Endodermal cell (in vitro differentiated cells): Measurements from ENCODE around the gene STX12. TPM values are rescaled to one million over a fixed set of nuclear protein-coding genes. Genes with fewer than 3 reads are reported as not detected.

Experiments used
- DNase-seq: peaks from one replicate; pipeline ENCODE4 v3.0.0-alpha.2; 2017
- H3K27ac ChIP-seq: 2 replicates; pipeline ENCODE4 v1.5.1; 2013; ENCODE audit warnings: mild to moderate bottlenecking, low read depth, low read length, moderate library complexity
- H3K27me3 ChIP-seq: 2 replicates; pipeline ENCODE4 v1.6.1; 2013; ENCODE audit warnings: mild to moderate bottlenecking, low read length, moderate library complexity; ENCODE audit not compliant: insufficient read depth, control insufficient read depth, poor library complexity, severe bottlenecking
- H3K36me3 ChIP-seq: 2 replicates; pipeline ENCODE4 v1.7.0; 2013; ENCODE audit warnings: mild to moderate bottlenecking, low read length, moderate library complexity; ENCODE audit not compliant: control insufficient read depth, insufficient read depth
- H3K4me1 ChIP-seq: one replicate; pipeline ENCODE4 v1.7.0; 2013; ENCODE audit warnings: low read length; ENCODE audit not compliant: control insufficient read depth, insufficient read depth
- H3K4me3 ChIP-seq: 2 replicates; pipeline ENCODE4 v1.5.1; 2013; ENCODE audit warnings: mild to moderate bottlenecking, low read length, moderate library complexity
- H3K9ac ChIP-seq: 2 replicates; pipeline ENCODE4 v1.6.1; 2013; ENCODE audit warnings: mild to moderate bottlenecking, low read length, moderate library complexity; ENCODE audit not compliant: poor library complexity, severe bottlenecking; ENCODE audit errors: extremely low read depth
- H3K9me3 ChIP-seq: 2 replicates; pipeline ENCODE4 v1.6.1; 2013; ENCODE audit warnings: mild to moderate bottlenecking, low read length, moderate library complexity; ENCODE audit not compliant: control insufficient read depth
- H3K27ac Mint-ChIP-seq: 2 replicates; pipeline ENCODE4 v1.8.0; 2020; ENCODE audit warnings: mixed read lengths
- H3K27me3 Mint-ChIP-seq: 2 replicates; pipeline ENCODE4 v1.8.0; 2021; ENCODE audit warnings: mild to moderate bottlenecking, mixed read lengths; ENCODE audit not compliant: insufficient read depth
- H3K36me3 Mint-ChIP-seq: 2 replicates; pipeline ENCODE4 v1.8.0; 2020; ENCODE audit warnings: low read depth, mixed read lengths
- H3K4me1 Mint-ChIP-seq: 2 replicates; pipeline ENCODE4 v1.8.0; 2020; ENCODE audit warnings: mixed read lengths
- H3K4me3 Mint-ChIP-seq: 2 replicates; pipeline ENCODE4 v1.8.0; 2020; ENCODE audit warnings: mild to moderate bottlenecking, moderate library complexity, mixed read lengths
- H3K9me3 Mint-ChIP-seq: 2 replicates; pipeline ENCODE4 v1.8.0; 2020; ENCODE audit warnings: mild to moderate bottlenecking, mixed read lengths
- CTCF ChIP-seq: fragments of 200-600 bp; sonication (generic); conservative IDR thresholded peaks from 2 replicates; pipeline ENCODE4 v1.5.0; 2021; ENCODE audit warnings: antibody characterized with exemption, mild to moderate bottlenecking
- WGBS, 2 experiments: methylation state at CpG; one replicate each; pipeline versions ENCODE4 v1.1.5 to v1.1.7; 2013; ENCODE audit warnings: missing lambda C conversion rate in 2 of 2, mixed read lengths in 1 of 2; ENCODE audit not compliant: insufficient coverage in 1 of 2, insufficient read length in 1 of 2; 5-methylcytosine and 5-hydroxymethylcytosine counted together
- total RNA-seq, 2 donors: library from RNA; stranded (reverse); fragmentation: NEBNext Ultra II Directional in 1 of 2; extraction: Animal tissue kit (Norgen Biotek cat#: 25700) in 1 of 2; gene quantifications; 2 replicates in 1 of 2; 3 replicates in 1 of 2; pipeline ENCODE4 v1.2.1, GENCODE V29; 2021

Gene STX12
- total RNA-seq, 2 donors from 2014 or later, result 19.5 to 23.3 TPM

- WGBS, 2 experiments, result 75 to 78% methylated on average over 5 to 10 of the region's 10 CpGs
- H3K9me3 Mint-ChIP-seq, result no peaks in the 10 kb centered on the region
- no peaks in the 10 kb centered on the region for H3K27me3 Mint-ChIP-seq
- Histone ChIP-seq H3K27me3 (no peaks in the 10 kb centered on the region), H3K27ac (no peak overlapping the region), H3K4me3 (no peak overlapping the region), H3K9ac (no peak overlapping the region), H3K4me1 (no peaks in the 10 kb centered on the region), H3K9me3 (no peaks in the 10 kb centered on the region), H3K36me3 (no peaks in the 10 kb centered on the region)
- DNase-seq, result peak; percentile 96
- no peak overlapping the region for H3K27ac Mint-ChIP-seq
- peaks cover 4% of the 10 kb centered on the region for H3K36me3 Mint-ChIP-seq
- H3K4me3 Mint-ChIP-seq, result no peak overlapping the region
- peak; percentile 98 for TF ChIP-seq CTCF
- peaks cover 9% of the 10 kb centered on the region for H3K4me1 Mint-ChIP-seq
Measured at GRCh38 chr1:27858072-27858948, 85.3 kb downstream of the STX12 start.

- no peak overlapping the region for H3K27ac Mint-ChIP-seq
- no peaks in the 10 kb centered on the region for H3K27me3 Mint-ChIP-seq
- peaks cover 9% of the 10 kb centered on the region for H3K4me1 Mint-ChIP-seq
- no peak overlapping the region for H3K4me3 Mint-ChIP-seq
- Histone ChIP-seq H3K9ac (no peak overlapping the region), H3K27ac (no peak overlapping the region), H3K36me3 (no peaks in the 10 kb centered on the region), H3K4me1 (no peaks in the 10 kb centered on the region), H3K4me3 (no peak overlapping the region), H3K27me3 (no peaks in the 10 kb centered on the region), H3K9me3 (no peaks in the 10 kb centered on the region)
- DNase-seq, result no peak
- no peak for TF ChIP-seq CTCF
- peaks cover 4% of the 10 kb centered on the region for H3K36me3 Mint-ChIP-seq
- no peaks in the 10 kb centered on the region for H3K9me3 Mint-ChIP-seq
- 87 to 90% methylated on average over 7 to 14 of the region's 14 CpGs for WGBS, 2 experiments
Measured at GRCh38 chr1:27858949-27859576, 86.0 kb downstream of the STX12 start.

GRCh38 chr1:27861436-27861835 lies 88.4 kb downstream of the STX12 start:
- TF ChIP-seq CTCF, result no peak
- peaks cover 9% of the 10 kb centered on the region for H3K4me1 Mint-ChIP-seq
- 93 to 94% methylated on average over 6 to 10 of the region's 10 CpGs for WGBS, 2 experiments

More at GRCh38 chr1:27861436-27861835, 88.4 kb downstream of the STX12 start:
- H3K4me1 ChIP-seq, result no peaks in the 10 kb centered on the region
- H3K27me3 ChIP-seq, result no peaks in the 10 kb centered on the region
- H3K27ac Mint-ChIP-seq, result no peak overlapping the region
- H3K36me3 ChIP-seq, result no peaks in the 10 kb centered on the region
- no peak overlapping the region for H3K4me3 Mint-ChIP-seq
- H3K9ac ChIP-seq, result no peak overlapping the region
- H3K27me3 Mint-ChIP-seq, result no peaks in the 10 kb centered on the region
- H3K9me3 ChIP-seq, result no peaks in the 10 kb centered on the region
- no peak for DNase-seq
- no peaks in the 10 kb centered on the region for H3K9me3 Mint-ChIP-seq
- no peak overlapping the region for H3K4me3 ChIP-seq
- no peaks in the 10 kb centered on the region for H3K36me3 Mint-ChIP-seq
- H3K27ac ChIP-seq, result no peak overlapping the region
